Fibroblast of villous mesenchyme (primary cell): ENCODE measurements around the gene GJC2. TPM values are rescaled to one million over a fixed set of nuclear protein-coding genes. Genes with fewer than 3 reads are reported as not detected.

ENCODE experiments used
- DNase-seq: peaks from one replicate; pipeline ENCODE4 v3.0.0-alpha.2; 2010; ENCODE audit warnings: low read depth
- H3K4me3 ChIP-seq: 2 replicates; pipeline ENCODE4 v1.5.1; 2011; ENCODE audit warnings: low read depth, mild to moderate bottlenecking, low read length
- CTCF ChIP-seq: IDR thresholded peaks from 2 replicates; pipeline ENCODE4 v1.5.1; 2012; ENCODE audit warnings: low read depth, mild to moderate bottlenecking, low read length; ENCODE audit not compliant: insufficient read depth
- total RNA-seq: library from RNA; depleted of rRNA; stranded (reverse); fragments of >200 nt; gene quantifications from 2 replicates; pipeline ENCODE4 v1.2.3, GENCODE V29; 2012

GJC2 gene
- total RNA-seq, 1 donor, result 3.9 TPM

- TF ChIP-seq CTCF, result no peak
- no peak overlapping the region for H3K4me3 ChIP-seq
- DNase-seq, result peak; percentile 47
These were observed 24.5 kb upstream of the GJC2 start for GRCh38 chr1:228125185-228125584.

DNA sequence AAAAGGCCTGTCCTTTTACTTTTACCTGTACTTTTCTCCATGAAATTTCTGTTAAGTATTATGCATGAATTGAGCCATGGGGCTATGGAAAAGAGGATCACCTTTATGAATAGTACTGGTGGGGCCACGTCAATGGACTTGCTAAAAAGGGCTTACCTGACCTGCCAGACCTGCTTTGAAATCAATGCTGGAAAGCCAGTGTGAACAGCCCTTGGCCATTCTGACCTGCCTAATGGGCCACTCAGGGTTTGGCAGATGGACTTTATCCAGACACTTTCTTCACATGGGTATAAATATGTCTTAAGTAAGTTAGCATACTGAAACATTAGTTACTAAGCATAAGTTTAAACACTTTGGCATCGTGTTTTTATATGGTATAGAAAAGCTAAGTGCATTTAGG is 18.0 kb upstream of the GJC2 start:
- no peak overlapping the region for H3K4me3 ChIP-seq
- no peak for TF ChIP-seq CTCF
- no peak for DNase-seq

- no peak for TF ChIP-seq CTCF
- no peak overlapping the region for H3K4me3 ChIP-seq
- no peak for DNase-seq
These were observed 15.1 kb upstream of the GJC2 start for GRCh38 chr1:228134591-228134990.

DNA sequence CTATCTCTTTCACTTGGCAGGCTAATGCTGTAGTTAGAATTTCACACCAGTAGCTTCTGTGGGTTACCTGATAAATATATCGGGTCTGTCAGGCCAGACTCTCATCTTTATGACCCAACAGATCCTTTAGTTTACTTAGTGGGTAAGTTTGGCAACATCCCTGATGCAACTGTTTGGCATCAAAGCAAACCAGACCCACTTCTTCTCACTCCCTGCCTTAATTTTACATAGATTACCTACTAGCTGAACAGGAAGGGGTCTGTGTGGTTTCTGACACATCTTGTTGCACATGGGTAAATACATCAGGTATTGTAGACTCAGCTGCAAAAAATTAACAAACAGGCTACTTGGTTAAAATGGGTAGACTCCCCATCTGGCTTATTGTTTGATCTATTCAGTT is 12.8 kb upstream of the GJC2 start:
- no peak overlapping the region for H3K4me3 ChIP-seq
- TF ChIP-seq CTCF, result no peak
- peak; percentile 48 for DNase-seq

DNA sequence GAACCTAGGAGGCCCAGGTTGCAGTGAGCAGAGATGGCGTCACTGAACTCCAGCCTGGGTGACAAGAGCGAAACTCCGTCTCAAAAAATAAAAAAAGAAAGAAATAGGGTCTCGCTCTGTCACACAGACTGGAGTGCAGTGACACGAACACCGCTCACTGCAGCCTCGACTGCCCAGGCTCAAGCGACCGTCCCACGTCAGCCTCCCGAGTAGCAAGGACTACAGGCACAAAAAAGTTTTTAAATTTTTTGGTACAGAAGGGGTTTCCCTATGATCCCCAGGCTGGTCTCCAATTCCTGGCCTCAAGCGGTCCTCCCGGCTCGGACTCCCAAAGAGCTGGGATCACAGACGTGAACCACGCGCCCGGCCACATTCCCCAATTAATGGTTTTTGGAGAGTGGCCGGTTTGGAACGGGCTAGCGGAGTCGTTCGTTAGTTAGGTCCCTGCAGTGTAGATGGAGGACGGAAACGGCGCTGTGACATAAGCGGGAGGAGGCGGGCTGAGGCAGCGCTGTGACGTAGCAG is 10.3 kb upstream of the GJC2 start:
- DNase-seq, result no peak
- TF ChIP-seq CTCF, result no peak
- peak overlapping the region; percentile 94 for H3K4me3 ChIP-seq

DNA sequence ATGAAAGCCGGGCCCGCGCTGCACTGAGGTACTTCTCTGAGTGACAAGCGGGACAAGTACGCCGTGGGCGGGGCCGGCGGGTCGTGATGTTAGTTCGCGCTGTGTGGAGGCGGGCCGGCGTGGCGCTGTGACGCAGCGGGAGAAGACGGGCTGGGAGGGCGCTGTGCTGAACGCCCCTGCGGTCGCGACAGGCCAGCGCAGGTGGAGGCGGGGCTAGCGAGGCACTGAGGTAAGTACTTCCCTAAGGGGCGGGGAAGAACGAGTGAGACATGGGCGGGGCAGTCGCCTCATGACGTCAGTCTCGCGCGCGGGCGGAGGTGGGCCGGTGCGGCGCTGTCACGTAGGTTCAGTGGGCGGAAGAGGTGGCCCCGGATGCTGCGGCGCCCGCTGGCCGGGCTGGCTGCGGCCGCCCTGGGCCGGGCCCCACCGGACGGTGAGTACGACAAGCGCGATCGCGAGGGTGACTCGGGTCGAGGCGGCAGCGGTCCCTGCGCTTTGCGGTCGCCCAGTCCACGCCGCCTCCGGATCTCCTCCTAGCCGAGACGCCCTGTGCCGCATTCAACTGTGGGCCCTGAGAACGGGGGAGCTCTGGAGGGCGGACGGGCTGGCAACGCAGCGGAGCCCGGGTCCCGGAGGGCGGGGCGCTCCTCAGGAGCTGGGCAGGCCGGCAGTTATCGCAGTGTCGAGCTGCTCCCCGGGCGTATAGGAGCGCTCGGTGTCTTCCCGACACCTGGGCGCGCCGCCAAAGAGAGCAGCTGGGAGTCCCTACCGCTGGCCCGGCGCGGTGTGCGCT is 9.6 kb upstream of the GJC2 start, which contains the start of gene GUK1:
TSS of gene GUK1 (plus strand) at position 349 of the 793 bp plus-strand sequence. CDS start at position 373, 24 bp downstream.
- peak within 1 kb of the TSS; percentile 94 for H3K4me3 ChIP-seq
- TF ChIP-seq CTCF, result no peak
- DNase-seq, result peak; percentile 100
